ENCODE measurements around the gene GLG1. TPM values are rescaled to one million over a fixed set of nuclear protein-coding genes. Genes with fewer than 3 reads are reported as not detected.

GLG1 gene
- total RNA-seq, 6 donors from 2014 or later = 88.3 to 149 (median 110) TPM

GRCh38 chr16:74635303-74635702 is 28.4 kb upstream of the GLG1 start:
- Histone ChIP-seq H3K4me3 (no peak overlapping the region), H3K9me3 (no peaks in the 10 kb centered on the region), H3K27me3 (no peaks in the 10 kb centered on the region), H3K27ac (no peak overlapping the region), H3K4me1 (peaks cover 0 to 9% (median 0%) of the 10 kb centered on the region in 4 donors), H3K36me3 (peaks cover 17 to 96% (median 63%) of the 10 kb centered on the region in 4 donors)
- no peak for TF ChIP-seq EP300 (IDR thresholded peaks at IDR 0.05)
- TF ChIP-seq POLR2A (IDR thresholded peaks at IDR 0.05) = no peak
- TF ChIP-seq, protein P1, sequence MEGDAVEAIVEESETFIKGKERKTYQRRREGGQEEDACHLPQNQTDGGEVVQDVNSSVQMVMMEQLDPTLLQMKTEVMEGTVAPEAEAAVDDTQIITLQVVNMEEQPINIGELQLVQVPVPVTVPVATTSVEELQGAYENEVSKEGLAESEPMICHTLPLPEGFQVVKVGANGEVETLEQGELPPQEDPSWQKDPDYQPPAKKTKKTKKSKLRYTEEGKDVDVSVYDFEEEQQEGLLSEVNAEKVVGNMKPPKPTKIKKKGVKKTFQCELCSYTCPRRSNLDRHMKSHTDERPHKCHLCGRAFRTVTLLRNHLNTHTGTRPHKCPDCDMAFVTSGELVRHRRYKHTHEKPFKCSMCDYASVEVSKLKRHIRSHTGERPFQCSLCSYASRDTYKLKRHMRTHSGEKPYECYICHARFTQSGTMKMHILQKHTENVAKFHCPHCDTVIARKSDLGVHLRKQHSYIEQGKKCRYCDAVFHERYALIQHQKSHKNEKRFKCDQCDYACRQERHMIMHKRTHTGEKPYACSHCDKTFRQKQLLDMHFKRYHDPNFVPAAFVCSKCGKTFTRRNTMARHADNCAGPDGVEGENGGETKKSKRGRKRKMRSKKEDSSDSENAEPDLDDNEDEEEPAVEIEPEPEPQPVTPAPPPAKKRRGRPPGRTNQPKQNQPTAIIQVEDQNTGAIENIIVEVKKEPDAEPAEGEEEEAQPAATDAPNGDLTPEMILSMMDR (IDR thresholded peaks at IDR 0.05) = no peak
- ATAC-seq (ENCODE audit: low FRiP score in 2 of 2) (no peak), DNase-seq (no peak)
- 61 to 64% methylated on average over 5 of the region's 5 CpGs for WGBS, 2 donors

DNA sequence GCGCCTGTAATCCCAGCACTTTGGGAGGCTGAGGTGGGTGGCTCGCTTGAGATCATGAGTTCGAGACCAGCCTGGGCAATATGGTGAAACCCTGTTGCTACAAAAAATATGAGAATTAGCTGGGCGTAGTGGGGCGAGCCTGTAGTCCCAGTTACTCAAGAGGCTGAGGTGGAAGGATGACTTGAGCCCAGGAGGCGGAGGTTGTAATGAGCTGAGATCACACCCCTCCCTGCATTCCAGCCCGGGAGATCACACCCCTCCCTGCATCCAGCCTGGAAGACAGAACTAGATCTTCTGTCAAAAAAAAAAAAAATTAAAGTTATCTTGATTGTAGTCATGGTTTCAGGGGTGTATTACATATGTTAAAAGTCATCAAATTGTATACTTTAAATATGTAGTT is 26.8 kb upstream of the GLG1 start:
- Histone ChIP-seq H3K27me3 (no peaks in the 10 kb centered on the region), H3K4me1 (peaks cover 0 to 9% (median 0%) of the 10 kb centered on the region in 4 donors), H3K9me3 (no peaks in the 10 kb centered on the region), H3K36me3 (peaks cover 14 to 96% (median 68%) of the 10 kb centered on the region in 4 donors), H3K27ac (no peak overlapping the region), H3K4me3 (no peak overlapping the region)
- DNase-seq (no peak), ATAC-seq (ENCODE audit: low FRiP score in 2 of 2) (peak in 1 of 2 donors; percentile 56)
- 81 to 85% methylated on average over 7 of the region's 7 CpGs for WGBS, 2 donors
- no peak for TF ChIP-seq POLR2AphosphoS5 (IDR thresholded peaks at IDR 0.05)
- TF ChIP-seq EP300 (IDR thresholded peaks at IDR 0.05) = no peak
- TF ChIP-seq POLR2A (IDR thresholded peaks at IDR 0.05) = no peak
- TF ChIP-seq, protein P1 (IDR thresholded peaks at IDR 0.05) = no peak

DNA sequence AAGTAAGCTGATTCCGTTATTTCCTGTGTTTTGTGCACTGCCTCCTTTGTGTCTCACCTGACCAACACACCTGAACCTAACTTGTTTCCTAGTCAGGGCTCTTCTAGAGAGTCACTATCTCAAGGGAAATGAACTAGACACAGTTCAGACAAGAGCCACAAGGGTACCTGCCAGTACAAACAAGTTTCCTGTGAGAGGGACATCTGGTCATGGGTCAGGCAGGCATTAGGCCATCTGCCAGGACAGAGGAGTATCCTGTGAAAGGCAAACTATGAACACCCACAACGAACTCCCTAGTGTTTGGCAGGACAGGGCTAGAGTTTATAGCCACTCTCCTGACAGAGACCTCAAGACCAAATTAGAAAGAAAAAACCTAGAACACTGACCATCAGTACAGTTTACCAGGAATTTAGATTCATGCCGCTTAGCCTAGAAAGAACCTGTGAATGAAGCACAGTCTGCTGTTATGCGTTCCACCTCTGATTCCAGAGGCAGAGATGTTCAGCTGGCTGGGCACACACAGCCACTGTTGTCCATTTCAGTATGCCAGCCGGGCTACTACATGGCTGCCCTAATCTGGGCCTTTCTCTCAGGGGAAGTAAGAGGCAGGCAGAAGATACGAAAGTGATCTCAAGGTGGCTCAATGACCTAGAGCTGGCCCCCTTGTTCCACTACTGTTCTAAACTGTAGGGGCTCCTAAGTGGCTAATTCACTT is 20.7 kb upstream of the GLG1 start:
- Histone ChIP-seq H3K9me3 (no peaks in the 10 kb centered on the region), H3K4me1 (peaks cover 0 to 9% (median 0%) of the 10 kb centered on the region in 4 donors), H3K27me3 (no peaks in the 10 kb centered on the region), H3K27ac (no peak overlapping the region), H3K4me3 (no peak overlapping the region), H3K36me3 (peaks cover 36 to 100% (median 83%) of the 10 kb centered on the region in 4 donors)
- WGBS, 2 donors = 79 to 82% methylated on average over 6 of the region's 6 CpGs
- TF ChIP-seq EP300 (IDR thresholded peaks at IDR 0.05) (no peak), POLR2A (IDR thresholded peaks at IDR 0.05) (no peak), POLR2AphosphoS5 (IDR thresholded peaks at IDR 0.05) (no peak)
- TF ChIP-seq, protein P1 (IDR thresholded peaks at IDR 0.05) = no peak
- ATAC-seq (ENCODE audit: low FRiP score in 2 of 2) = no peak
- peak in 1 of 2 donors; percentile 7 for DNase-seq

DNA sequence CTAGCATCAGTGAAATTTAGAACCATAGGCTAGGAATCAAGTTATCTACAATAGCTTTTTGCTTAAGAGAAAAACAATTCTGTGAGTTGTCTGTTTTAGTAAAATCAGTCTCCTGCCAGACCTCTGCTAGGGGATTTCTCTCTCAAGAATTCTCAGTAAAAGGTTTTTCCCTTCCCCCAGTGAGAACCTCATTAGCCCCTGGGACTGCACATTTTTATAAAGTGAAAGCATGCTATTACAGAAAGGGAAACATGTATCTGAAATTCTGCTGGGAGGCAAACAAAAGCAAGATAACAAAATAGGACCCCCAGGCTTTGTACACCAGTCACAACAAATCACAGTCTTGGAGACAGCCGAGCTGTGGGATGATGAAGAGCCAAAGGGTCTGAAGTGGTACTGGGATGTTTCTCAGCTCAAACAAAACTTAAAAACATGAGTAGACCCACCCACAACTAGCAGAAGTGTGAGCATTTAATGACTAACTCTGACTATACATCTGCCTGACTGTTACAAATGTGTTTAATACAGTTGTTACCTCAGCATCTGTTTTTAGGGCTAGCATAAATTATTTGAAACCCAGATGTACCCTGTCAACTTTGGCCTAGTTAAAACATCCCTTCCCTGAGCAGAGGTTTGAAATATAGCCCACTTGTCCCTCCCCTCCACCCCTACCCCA is 20.0 kb upstream of the GLG1 start:
- Histone ChIP-seq H3K36me3 (peaks cover 30 to 100% (median 83%) of the 10 kb centered on the region in 4 donors), H3K27me3 (no peaks in the 10 kb centered on the region), H3K9me3 (no peaks in the 10 kb centered on the region), H3K27ac (no peak overlapping the region), H3K4me3 (no peak overlapping the region), H3K4me1 (peaks cover 0 to 4% (median 0%) of the 10 kb centered on the region in 4 donors)
- ATAC-seq (ENCODE audit: low FRiP score in 2 of 2) (peak in 1 of 2 donors; percentile 18), DNase-seq (no peak)
- no CpG with 5 or more reads among the region's 1 CpG for WGBS, 2 donors
- TF ChIP-seq POLR2A (IDR thresholded peaks at IDR 0.05) (no peak), POLR2AphosphoS5 (IDR thresholded peaks at IDR 0.05) (no peak), EP300 (IDR thresholded peaks at IDR 0.05) (no peak)
- TF ChIP-seq, protein P1 (IDR thresholded peaks at IDR 0.05) = no peak
